GM12892 (cell line): Measurements from ENCODE around the gene NOTUM.

Experiments
- POLR2A ChIP-seq: IDR thresholded peaks from 2 replicates; pipeline ENCODE4 v1.6.1; 2011; ENCODE audit warnings: low read depth, low read length, control low read depth
- TAF1 ChIP-seq: IDR thresholded peaks from 2 replicates; pipeline ENCODE4 v1.6.1; 2011; ENCODE audit warnings: low read depth, mild to moderate bottlenecking, control low read depth, low read length, borderline replicate concordance

DNA sequence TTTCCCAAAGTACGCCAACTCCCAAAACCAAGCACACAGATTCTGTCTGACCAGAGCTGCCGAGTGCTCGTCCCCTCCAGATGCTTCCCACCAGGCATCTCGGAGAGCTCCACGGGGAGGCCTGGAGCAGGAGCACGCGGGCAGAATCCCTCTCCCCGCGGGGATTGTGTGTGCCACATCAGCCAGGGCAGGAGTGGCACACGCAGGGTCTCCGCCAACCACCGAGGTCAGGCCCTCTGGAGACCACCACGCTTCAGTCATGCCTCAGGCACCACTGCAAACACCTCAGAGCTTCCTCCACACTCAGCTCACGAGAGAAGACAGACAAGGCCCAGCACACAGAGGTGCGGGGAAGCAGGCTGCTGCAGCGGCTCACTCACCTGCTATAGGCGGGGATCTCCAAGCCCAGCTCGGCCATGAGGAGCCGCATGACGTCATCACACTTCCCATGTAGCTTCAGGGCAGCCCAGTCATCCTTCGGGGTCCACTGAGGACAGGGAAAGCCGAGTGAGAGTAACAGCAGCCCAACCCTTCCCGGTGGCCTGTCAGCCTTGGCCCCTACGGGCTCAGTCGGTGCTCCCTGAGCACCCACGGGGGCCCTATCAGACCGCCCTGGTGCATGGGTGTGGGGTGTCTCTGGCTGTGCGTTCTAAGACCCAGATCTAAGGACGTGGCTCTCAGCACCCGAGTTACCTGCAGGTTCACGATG, 47.4 kb downstream of the NOTUM start:
- no peak for TF ChIP-seq TAF1
- TF ChIP-seq POLR2A = no peak
